Stimulated activated naive CD8-positive, alpha-beta T cell treated with anti-CD3 and anti-CD28 coated beads, Interleukin-15, amount 100 ng/mL, for 72 hours (primary cell): ENCODE data around the gene REEP6.
A peak's percentile ranks its signal among the peaks of the same experiment; 100 is the strongest.

Experiments used
- ATAC-seq: fragments of 150-1000 bp; cut with Tn5 transposase; 2 replicates; pipeline ENCODE4 v1.10.0; 2021; ENCODE audit warnings: mild to moderate bottlenecking, moderate library complexity
- DNase-seq, 2 donors: peaks; one replicate each; pipeline ENCODE4 v3.0.0; 2021 to 2022
- H3K27ac Mint-ChIP-seq, 2 donors: one replicate each; pipeline ENCODE4 v1.8.0; 2022; ENCODE audit warnings: mild to moderate bottlenecking in 2 of 2, mixed read lengths in 2 of 2, moderate library complexity in 2 of 2
- H3K27me3 Mint-ChIP-seq: one replicate; pipeline ENCODE4 v1.8.0; 2022; ENCODE audit warnings: mixed read lengths
- H3K4me1 Mint-ChIP-seq: one replicate; pipeline ENCODE4 v1.8.0; 2022; ENCODE audit warnings: mild to moderate bottlenecking, mixed read lengths
- H3K4me3 Mint-ChIP-seq, 2 donors: one replicate each; pipeline ENCODE4 v1.8.0; 2022; ENCODE audit warnings: mild to moderate bottlenecking in 2 of 2, mixed read lengths in 2 of 2, moderate library complexity in 1 of 2
- H3K9me3 Mint-ChIP-seq, 2 donors: one replicate each; pipeline ENCODE4 v1.8.0; 2022; ENCODE audit warnings: mixed read lengths in 2 of 2

REEP6 gene

GRCh38 chr19:1453525-1454364 is 37.2 kb upstream of the REEP6 start:
- Mint-ChIP-seq H3K9me3 (no peaks in the 10 kb centered on the region), H3K4me1 (peaks cover 34% of the 10 kb centered on the region), H3K27me3 (peaks cover 96% of the 10 kb centered on the region), H3K27ac (no peak overlapping the region), H3K4me3 (no peak overlapping the region)
- ATAC-seq: no peak
- DNase-seq: no peak

- Mint-ChIP-seq H3K4me1 (peaks cover 30% of the 10 kb centered on the region), H3K9me3 (no peaks in the 10 kb centered on the region), H3K4me3 (peak overlapping the region; percentile 12 to 61), H3K27me3 (peaks cover 92% of the 10 kb centered on the region), H3K27ac (no peak overlapping the region)
- DNase-seq: no peak
- ATAC-seq: no peak
Observed at GRCh38 chr19:1455002-1455335, 36.0 kb upstream of the REEP6 start.

- ATAC-seq: peak; percentile 69
- peaks cover 87% of the 10 kb centered on the region for H3K27me3 Mint-ChIP-seq
- peak overlapping the region in 1 of 2 donors; percentile 63 for H3K27ac Mint-ChIP-seq
- no peaks in the 10 kb centered on the region for H3K9me3 Mint-ChIP-seq
- DNase-seq: peak; percentile 64 to 70
- peak overlapping the region; percentile 33 to 45 for H3K4me3 Mint-ChIP-seq
- H3K4me1 Mint-ChIP-seq: peaks cover 26% of the 10 kb centered on the region
Observed at GRCh38 chr19:1455336-1456120, 35.5 kb upstream of the REEP6 start.

DNA sequence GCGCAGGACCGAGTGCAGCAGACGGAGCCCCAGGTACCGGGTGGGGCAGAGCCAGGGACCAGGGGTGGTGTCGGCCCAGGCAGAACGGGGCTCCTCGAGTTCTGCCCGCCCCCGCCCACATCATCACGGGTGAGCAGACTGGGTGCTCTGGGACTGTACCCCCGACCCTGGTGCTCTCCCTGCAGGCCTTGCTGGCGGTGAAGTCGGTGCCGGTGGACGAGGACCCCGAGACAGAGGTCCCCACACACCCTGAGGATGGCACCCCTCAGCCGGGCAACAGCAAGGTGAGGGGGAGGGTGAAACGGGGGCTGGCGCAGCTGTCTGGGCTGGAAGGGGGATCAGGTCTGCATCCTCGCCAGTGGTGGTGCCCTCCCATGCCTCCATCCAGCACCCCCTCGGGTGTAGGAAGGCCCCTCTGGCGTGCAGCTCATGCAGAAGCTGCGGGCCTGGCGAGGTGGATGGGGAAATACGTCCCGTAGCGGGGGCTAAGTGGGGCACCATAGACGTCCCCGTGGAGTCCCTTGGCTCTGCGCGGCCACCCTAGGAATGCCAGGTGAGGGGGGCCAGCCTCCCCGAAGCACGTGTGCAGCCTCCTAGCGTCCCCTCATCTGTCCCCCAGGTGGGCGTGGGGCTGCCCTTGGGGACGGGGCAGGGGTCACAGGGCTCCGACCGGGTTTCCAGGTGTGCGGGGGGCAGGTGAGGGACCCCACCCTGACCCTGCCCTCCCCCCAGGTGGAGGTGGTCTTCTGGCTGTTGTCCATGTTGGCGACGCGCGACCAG is 34.7 kb upstream of the REEP6 start:
- no peak for DNase-seq
- ATAC-seq: peak; percentile 1
- peak overlapping the region in 1 of 2 donors; percentile 63 for H3K27ac Mint-ChIP-seq
- no peak overlapping the region for H3K4me3 Mint-ChIP-seq
- no peaks in the 10 kb centered on the region for H3K9me3 Mint-ChIP-seq
- peaks cover 79% of the 10 kb centered on the region for H3K27me3 Mint-ChIP-seq
- H3K4me1 Mint-ChIP-seq: peaks cover 21% of the 10 kb centered on the region

DNA sequence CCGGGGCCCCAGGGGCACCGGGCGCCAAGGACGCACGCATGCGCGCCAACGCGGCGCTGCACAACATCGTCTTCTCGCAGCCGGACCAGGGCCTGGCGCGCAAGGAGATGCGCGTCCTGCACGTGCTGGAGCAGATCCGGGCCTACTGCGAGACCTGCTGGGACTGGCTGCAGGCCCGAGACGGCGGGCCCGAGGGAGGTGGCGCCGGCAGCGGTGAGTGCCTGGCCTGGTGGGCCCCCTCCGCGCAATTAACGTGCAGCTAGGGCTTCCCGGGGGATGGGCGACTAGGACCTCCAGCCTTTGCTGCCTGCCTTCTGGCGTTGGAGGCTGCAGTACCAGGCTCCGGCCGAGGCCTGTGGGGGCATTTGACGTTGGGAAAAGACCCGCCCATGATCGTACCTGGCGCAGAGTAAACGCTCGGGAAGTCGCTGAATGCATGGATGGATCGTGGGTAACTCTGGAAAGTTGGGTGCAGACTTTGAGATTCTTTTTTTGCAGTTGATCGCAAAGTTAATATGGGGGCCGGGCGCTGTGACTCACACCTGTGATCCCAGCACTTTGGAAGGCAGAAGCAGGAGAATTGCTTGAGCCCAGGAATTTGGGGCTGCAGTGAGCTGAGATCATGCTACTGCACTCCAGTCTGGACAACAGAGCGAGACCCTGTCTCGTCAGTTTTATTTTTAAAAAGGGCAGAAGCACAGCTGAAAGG is 33.8 kb upstream of the REEP6 start:
- H3K4me3 Mint-ChIP-seq: no peak overlapping the region
- peaks cover 70% of the 10 kb centered on the region for H3K27me3 Mint-ChIP-seq
- peaks cover 21% of the 10 kb centered on the region for H3K4me1 Mint-ChIP-seq

DNA sequence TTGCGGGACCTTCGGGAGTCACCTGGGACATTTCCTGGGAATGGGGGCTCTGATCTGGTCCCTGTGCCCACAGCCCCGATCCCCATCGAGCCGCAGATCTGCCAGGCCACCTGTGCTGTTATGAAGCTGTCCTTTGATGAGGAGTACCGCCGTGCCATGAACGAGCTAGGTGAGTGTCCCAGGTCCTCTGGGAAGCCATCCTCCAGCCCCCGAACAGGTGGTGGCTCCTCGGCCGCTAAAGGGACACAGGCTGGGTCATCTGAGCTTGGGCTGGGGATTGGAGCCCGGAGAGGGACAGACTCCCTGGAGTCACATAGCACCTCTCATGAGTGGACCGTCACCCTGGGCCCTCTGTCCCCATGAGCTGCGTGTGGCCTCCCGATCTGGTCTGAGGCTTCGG is 33.1 kb upstream of the REEP6 start:
- Mint-ChIP-seq H3K4me1 (peaks cover 21% of the 10 kb centered on the region), H3K27me3 (peaks cover 63% of the 10 kb centered on the region), H3K4me3 (no peak overlapping the region), H3K9me3 (no peaks in the 10 kb centered on the region), H3K27ac (no peak overlapping the region)
- DNase-seq (no peak), ATAC-seq (no peak)

More for the DNA sequence above, 33.8 kb upstream of the REEP6 start:
- Mint-ChIP-seq H3K9me3 (no peaks in the 10 kb centered on the region), H3K27ac (no peak overlapping the region)
- ATAC-seq (no peak), DNase-seq (no peak)

- H3K4me1 Mint-ChIP-seq: peaks cover 21% of the 10 kb centered on the region
- ATAC-seq: no peak
- no peaks in the 10 kb centered on the region for H3K9me3 Mint-ChIP-seq
- no peak overlapping the region for H3K4me3 Mint-ChIP-seq
- DNase-seq: no peak
- no peak overlapping the region for H3K27ac Mint-ChIP-seq
- peaks cover 47% of the 10 kb centered on the region for H3K27me3 Mint-ChIP-seq
Observed at GRCh38 chr19:1459479-1459878, 31.5 kb upstream of the REEP6 start.

GRCh38 chr19:1460033-1460995 is 30.7 kb upstream of the REEP6 start:
- Mint-ChIP-seq H3K9me3 (no peaks in the 10 kb centered on the region), H3K27ac (no peak overlapping the region), H3K4me3 (no peak overlapping the region), H3K4me1 (peaks cover 14% of the 10 kb centered on the region), H3K27me3 (peaks cover 39% of the 10 kb centered on the region)
- ATAC-seq (no peak), DNase-seq (no peak)

GRCh38 chr19:1461862-1462261 is 29.1 kb upstream of the REEP6 start:
- peaks cover 31% of the 10 kb centered on the region for H3K27me3 Mint-ChIP-seq
- no peak for DNase-seq
- H3K27ac Mint-ChIP-seq: no peak overlapping the region
- no peaks in the 10 kb centered on the region for H3K9me3 Mint-ChIP-seq
- peaks cover 10% of the 10 kb centered on the region for H3K4me1 Mint-ChIP-seq
- no peak overlapping the region for H3K4me3 Mint-ChIP-seq
- ATAC-seq: no peak

DNA sequence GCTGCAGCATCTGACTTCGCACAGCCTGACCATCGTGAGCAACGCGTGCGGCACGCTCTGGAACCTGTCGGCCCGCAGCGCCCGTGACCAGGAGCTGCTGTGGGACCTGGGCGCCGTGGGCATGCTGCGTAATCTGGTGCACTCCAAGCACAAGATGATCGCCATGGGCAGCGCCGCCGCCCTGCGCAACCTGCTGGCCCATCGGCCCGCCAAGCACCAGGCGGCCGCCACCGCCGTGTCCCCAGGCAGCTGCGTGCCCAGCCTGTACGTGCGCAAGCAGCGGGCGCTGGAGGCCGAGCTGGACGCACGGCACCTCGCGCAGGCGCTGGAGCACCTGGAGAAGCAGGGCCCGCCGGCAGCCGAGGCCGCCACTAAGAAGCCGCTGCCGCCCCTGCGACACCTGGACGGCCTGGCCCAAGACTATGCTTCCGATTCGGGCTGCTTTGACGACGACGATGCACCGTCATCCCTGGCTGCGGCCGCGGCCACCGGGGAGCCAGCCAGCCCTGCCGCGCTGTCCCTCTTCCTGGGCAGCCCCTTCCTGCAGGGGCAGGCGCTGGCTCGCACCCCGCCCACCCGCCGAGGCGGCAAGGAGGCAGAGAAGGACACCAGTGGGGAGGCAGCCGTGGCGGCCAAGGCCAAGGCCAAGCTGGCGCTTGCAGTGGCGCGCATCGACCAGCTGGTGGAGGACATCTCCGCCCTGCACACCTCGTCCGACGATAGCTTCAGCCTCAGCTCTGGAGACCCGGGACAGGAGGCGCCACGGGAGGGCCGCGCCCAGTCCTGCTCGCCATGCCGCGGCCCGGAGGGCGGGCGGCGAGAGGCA is 25.6 kb upstream of the REEP6 start:
- peak; percentile 49 for ATAC-seq
- peak; percentile 51 to 55 for DNase-seq
- peak overlapping the region in 1 of 2 donors; percentile 51 for H3K4me3 Mint-ChIP-seq
- H3K27ac Mint-ChIP-seq: no peak overlapping the region
- H3K27me3 Mint-ChIP-seq: peaks cover 16% of the 10 kb centered on the region
- no peaks in the 10 kb centered on the region for H3K9me3 Mint-ChIP-seq
- H3K4me1 Mint-ChIP-seq: peaks cover 13% of the 10 kb centered on the region

GRCh38 chr19:1466018-1466460 is 24.9 kb upstream of the REEP6 start:
- peaks cover 21% of the 10 kb centered on the region for H3K27me3 Mint-ChIP-seq
- no peaks in the 10 kb centered on the region for H3K9me3 Mint-ChIP-seq
- peaks cover 15% of the 10 kb centered on the region for H3K4me1 Mint-ChIP-seq
- no peak overlapping the region for H3K27ac Mint-ChIP-seq
- ATAC-seq (no peak), DNase-seq (no peak)
- H3K4me3 Mint-ChIP-seq: no peak overlapping the region

GRCh38 chr19:1466461-1467214 is 24.3 kb upstream of the REEP6 start:
- ATAC-seq: no peak
- peak overlapping the region in 1 of 2 donors; percentile 80 for H3K27ac Mint-ChIP-seq
- peaks cover 27% of the 10 kb centered on the region for H3K27me3 Mint-ChIP-seq

GRCh38 chr19:1467215-1467489 is 23.8 kb upstream of the REEP6 start:
- no peak overlapping the region for H3K4me3 Mint-ChIP-seq
- DNase-seq: no peak
- peaks cover 32% of the 10 kb centered on the region for H3K27me3 Mint-ChIP-seq
- H3K4me1 Mint-ChIP-seq: peaks cover 26% of the 10 kb centered on the region
- H3K27ac Mint-ChIP-seq: no peak overlapping the region
- no peaks in the 10 kb centered on the region for H3K9me3 Mint-ChIP-seq
- ATAC-seq: no peak

More at GRCh38 chr19:1466461-1467214, 24.3 kb upstream of the REEP6 start:
- Mint-ChIP-seq H3K9me3 (no peaks in the 10 kb centered on the region), H3K4me1 (peaks cover 21% of the 10 kb centered on the region), H3K4me3 (peak overlapping the region in 1 of 2 donors; percentile 29)
- no peak for DNase-seq
